ENCODE measurements around the gene PSMG2. TPM values are rescaled to one million over a fixed set of nuclear protein-coding genes. Genes with fewer than 3 reads are reported as not detected.

Gene PSMG2
- total RNA-seq: 52.9 and 59.1 TPM in 2 replicates

GRCh38 chr18:12702221-12703095 lies at the start of gene PSMG2, which contains the start of gene CEP76:
Gene PSMG2, plus strand, starts transcription at chr18:12703042. Its CDS starts 66 bp downstream, at chr18:12703108.
Gene CEP76, minus strand, starts transcription at chr18:12702723. Its CDS starts 175 bp downstream, at chr18:12702548.

GRCh38 chr18:12657684-12658425 lies 45.0 kb upstream of the PSMG2 start, which contains the start of gene SPIRE1:
Gene SPIRE1, minus strand, starts transcription at chr18:12658107. Its CDS starts 241 bp downstream, at chr18:12657866.

Small RNA genes within 50 kb of the gene (small RNA-seq; reads per million reads assigned to genes)
- gene RF00019: not detected

Other genes with a start within 250 kb of the PSMG2 start
- gene SPIRE1, start 44.9 kb upstream of the PSMG2 start, total RNA-seq: 33.0 and 35.9 TPM in 2 replicates
- 5.2 and 6.1 TPM in 2 replicates for gene CEP76, start 319 bp upstream of the PSMG2 start, total RNA-seq
- 19.3 and 26.1 TPM in 2 replicates for gene PTPN2, start 181.2 kb downstream of the PSMG2 start, total RNA-seq
- 40.9 and 48.0 TPM in 2 replicates for gene SEH1L, start 245.0 kb downstream of the PSMG2 start, total RNA-seq

All from hair follicle dermal papilla cell (primary cell).